Endothelial cell (in vitro differentiated cells): ENCODE data around the gene ACACA. TPM values are rescaled to one million over a fixed set of nuclear protein-coding genes. Genes with fewer than 3 reads are reported as not detected.

Source experiments
- DNase-seq: peaks from one replicate; pipeline ENCODE4 v3.0.0; 2021; ENCODE audit warnings: low spot score
- H3K27ac Mint-ChIP-seq: one replicate; pipeline ENCODE4 v1.8.0; 2021; ENCODE audit warnings: mixed read lengths, inconsistent platforms; ENCODE audit not compliant: unreplicated experiment
- H3K27me3 Mint-ChIP-seq: one replicate; pipeline ENCODE4 v1.8.0; 2021; ENCODE audit warnings: mild to moderate bottlenecking, moderate library complexity, mixed read lengths, inconsistent platforms; ENCODE audit not compliant: unreplicated experiment
- H3K36me3 Mint-ChIP-seq: one replicate; pipeline ENCODE4 v1.8.0; 2021; ENCODE audit warnings: mild to moderate bottlenecking, low read depth, mixed read lengths, inconsistent platforms; ENCODE audit not compliant: unreplicated experiment
- H3K4me1 Mint-ChIP-seq: one replicate; pipeline ENCODE4 v1.8.0; 2021; ENCODE audit warnings: mild to moderate bottlenecking, mixed read lengths, inconsistent platforms; ENCODE audit not compliant: unreplicated experiment
- H3K4me3 Mint-ChIP-seq: one replicate; pipeline ENCODE4 v1.8.0; 2021; ENCODE audit warnings: mild to moderate bottlenecking, mixed read lengths, inconsistent platforms; ENCODE audit not compliant: unreplicated experiment
- H3K9me3 Mint-ChIP-seq: one replicate; pipeline ENCODE4 v1.8.0; 2021; ENCODE audit warnings: mixed read lengths, inconsistent platforms; ENCODE audit not compliant: unreplicated experiment
- total RNA-seq: library from RNA; stranded (reverse); fragmentation: NEBNext Ultra II Directional; extraction: Animal tissue kit (Norgen Biotek cat#: 25700); gene quantifications from one replicate; pipeline ENCODE4 v1.2.1, GENCODE V29; 2021; ENCODE audit not compliant: unreplicated experiment
- TF ChIP-seq, protein P1 (sequence below): fragments of 200-600 bp; sonication (generic); IDR thresholded peaks from one replicate; pipeline ENCODE4 v1.5.0; 2021; ENCODE audit warnings: antibody characterized with exemption; ENCODE audit not compliant: unreplicated experiment

The ACACA gene
- total RNA-seq, 1 donor from 2014 or later: 91.5 TPM

DNA sequence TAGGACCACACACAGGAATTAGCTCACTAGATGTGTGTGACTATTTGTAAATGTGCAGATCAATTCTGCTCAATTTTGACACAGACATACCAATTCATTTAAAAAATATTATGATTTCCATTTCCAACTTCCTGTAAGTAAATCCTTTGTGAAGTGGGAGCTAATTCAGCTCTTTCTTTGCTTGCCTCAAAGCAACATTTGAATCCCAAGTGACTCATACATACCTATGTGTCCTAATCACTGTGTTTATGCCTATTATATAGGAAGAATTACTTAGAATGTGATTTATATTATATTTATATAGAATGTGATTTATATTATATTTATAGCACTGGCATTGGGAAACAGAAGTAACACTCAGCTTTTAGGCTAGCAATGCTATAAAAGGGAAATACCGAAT lies 226.7 kb downstream of the ACACA start:
- DNase-seq: no peak
- no peak overlapping the region for H3K27ac Mint-ChIP-seq
- H3K9me3 Mint-ChIP-seq: no peaks in the 10 kb centered on the region
- TF ChIP-seq, protein P1, sequence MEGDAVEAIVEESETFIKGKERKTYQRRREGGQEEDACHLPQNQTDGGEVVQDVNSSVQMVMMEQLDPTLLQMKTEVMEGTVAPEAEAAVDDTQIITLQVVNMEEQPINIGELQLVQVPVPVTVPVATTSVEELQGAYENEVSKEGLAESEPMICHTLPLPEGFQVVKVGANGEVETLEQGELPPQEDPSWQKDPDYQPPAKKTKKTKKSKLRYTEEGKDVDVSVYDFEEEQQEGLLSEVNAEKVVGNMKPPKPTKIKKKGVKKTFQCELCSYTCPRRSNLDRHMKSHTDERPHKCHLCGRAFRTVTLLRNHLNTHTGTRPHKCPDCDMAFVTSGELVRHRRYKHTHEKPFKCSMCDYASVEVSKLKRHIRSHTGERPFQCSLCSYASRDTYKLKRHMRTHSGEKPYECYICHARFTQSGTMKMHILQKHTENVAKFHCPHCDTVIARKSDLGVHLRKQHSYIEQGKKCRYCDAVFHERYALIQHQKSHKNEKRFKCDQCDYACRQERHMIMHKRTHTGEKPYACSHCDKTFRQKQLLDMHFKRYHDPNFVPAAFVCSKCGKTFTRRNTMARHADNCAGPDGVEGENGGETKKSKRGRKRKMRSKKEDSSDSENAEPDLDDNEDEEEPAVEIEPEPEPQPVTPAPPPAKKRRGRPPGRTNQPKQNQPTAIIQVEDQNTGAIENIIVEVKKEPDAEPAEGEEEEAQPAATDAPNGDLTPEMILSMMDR: no peak
- H3K4me1 Mint-ChIP-seq: no peaks in the 10 kb centered on the region
- peaks cover 9% of the 10 kb centered on the region for H3K36me3 Mint-ChIP-seq
- no peak overlapping the region for H3K4me3 Mint-ChIP-seq
- H3K27me3 Mint-ChIP-seq: peaks cover 3% of the 10 kb centered on the region

DNA sequence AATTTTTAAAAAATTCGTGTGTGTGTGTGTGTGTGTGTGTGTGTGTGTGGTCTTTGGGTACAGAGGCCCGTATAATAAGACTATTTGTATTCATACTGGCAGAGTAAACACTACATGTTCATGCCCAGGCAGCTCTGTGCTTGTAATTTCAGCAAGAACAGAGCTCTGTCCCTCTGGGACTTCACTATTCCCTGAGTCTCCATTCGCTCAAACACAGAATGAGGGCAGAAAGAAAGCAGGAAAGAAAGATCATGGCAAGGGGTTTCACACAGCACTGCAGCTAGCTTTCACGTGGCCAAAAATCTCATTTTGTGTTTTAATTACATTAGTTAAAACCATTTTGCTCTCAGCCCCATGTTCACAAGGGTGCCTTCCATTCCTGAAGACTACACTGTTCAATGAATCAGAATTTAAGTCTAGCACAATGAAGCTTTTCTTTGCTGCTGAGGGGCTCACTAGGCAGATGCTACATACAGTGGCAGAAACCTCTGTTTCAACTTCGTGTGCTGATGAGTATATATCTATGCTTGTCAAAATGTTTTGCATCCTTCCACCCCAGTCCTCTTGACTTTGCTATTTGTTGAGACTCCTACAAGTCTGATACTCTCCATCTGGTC lies 229.3 kb downstream of the ACACA start:
- peaks cover 2% of the 10 kb centered on the region for H3K4me1 Mint-ChIP-seq
- no peak overlapping the region for H3K27ac Mint-ChIP-seq
- TF ChIP-seq, protein P1: no peak

DNA sequence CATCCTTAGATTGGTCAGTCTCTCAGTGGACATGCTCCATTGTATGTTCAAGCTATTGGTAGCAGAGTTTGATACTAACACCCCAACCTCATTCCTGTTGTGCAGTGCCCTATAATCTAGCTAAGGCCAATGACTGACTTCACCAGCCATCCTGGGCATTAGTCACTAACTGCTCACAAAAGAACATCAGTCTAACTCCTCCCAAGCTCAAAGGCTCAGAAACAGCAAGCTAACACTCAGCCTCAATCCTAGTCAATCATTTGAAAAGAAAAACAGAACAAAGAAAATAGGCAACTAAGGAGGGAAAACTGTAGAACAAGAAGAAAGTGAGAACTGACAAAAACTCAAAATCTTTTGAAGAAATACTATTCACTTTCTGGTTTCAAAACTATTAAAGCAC lies 229.9 kb downstream of the ACACA start:
- Mint-ChIP-seq H3K36me3 (peaks cover 9% of the 10 kb centered on the region), H3K4me1 (peaks cover 2% of the 10 kb centered on the region), H3K9me3 (no peaks in the 10 kb centered on the region), H3K4me3 (no peak overlapping the region), H3K27me3 (no peaks in the 10 kb centered on the region), H3K27ac (no peak overlapping the region)
- TF ChIP-seq, protein P1: no peak
- DNase-seq: no peak

More for the DNA sequence above, 229.3 kb downstream of the ACACA start:
- Mint-ChIP-seq H3K27me3 (no peaks in the 10 kb centered on the region), H3K36me3 (peaks cover 9% of the 10 kb centered on the region), H3K9me3 (no peaks in the 10 kb centered on the region), H3K4me3 (no peak overlapping the region)
- no peak for DNase-seq

DNA sequence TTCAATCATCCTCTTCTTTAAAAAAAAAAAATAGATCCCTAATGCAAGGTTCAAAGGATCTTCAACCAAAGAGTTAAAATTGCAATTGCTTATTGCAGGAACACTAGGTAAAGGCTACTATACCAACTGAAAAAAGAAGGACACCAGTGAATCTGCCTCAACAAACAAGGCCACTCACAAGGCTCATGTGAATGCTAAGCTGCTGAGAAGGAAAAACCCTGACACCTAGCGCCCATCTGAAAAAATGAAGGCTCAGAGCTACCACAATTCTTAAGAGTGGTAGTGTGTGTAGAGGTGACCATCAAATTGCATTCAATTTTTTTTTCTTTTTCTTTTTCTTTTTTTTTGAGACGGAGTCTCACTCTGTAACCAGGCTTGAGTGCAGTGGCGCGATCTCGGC lies 232.4 kb downstream of the ACACA start:
- no peaks in the 10 kb centered on the region for H3K27me3 Mint-ChIP-seq
- no peaks in the 10 kb centered on the region for H3K9me3 Mint-ChIP-seq
- no peaks in the 10 kb centered on the region for H3K36me3 Mint-ChIP-seq
- peak; percentile 16 for DNase-seq
- TF ChIP-seq, protein P1: peak; percentile 17
- peaks cover 2% of the 10 kb centered on the region for H3K4me1 Mint-ChIP-seq
- H3K27ac Mint-ChIP-seq: no peak overlapping the region
- no peak overlapping the region for H3K4me3 Mint-ChIP-seq

DNA sequence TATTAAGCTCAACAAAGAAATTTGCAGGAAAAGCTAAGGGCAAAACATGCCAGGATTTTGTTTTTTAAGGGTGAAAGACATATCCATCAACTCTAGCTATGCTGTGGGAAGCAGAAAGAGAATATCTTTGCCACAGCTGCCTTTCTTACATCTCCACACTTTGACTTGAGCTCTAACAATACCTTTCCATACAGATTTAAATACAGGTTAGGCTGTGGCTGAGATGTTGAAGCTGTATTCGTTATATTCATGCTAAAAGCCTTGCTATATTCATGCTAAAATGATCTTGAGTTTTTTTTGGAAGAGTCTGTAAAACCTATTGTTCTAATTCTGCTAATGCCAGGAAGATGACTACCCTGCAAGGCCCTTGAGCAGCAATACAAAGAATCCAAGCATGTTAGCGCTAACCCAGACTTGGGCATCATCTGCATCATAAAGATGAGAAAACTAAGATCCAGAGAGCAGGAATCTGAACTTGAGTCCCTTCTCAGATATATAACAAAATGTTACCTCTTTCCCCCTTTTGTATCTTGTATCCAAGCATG lies 235.7 kb downstream of the ACACA start:
- peaks cover 2% of the 10 kb centered on the region for H3K4me1 Mint-ChIP-seq
- H3K4me3 Mint-ChIP-seq: no peak overlapping the region
- DNase-seq: no peak
- H3K27ac Mint-ChIP-seq: no peak overlapping the region
- TF ChIP-seq, protein P1: no peak
- H3K9me3 Mint-ChIP-seq: no peaks in the 10 kb centered on the region
- no peaks in the 10 kb centered on the region for H3K36me3 Mint-ChIP-seq
- no peaks in the 10 kb centered on the region for H3K27me3 Mint-ChIP-seq
